ENCODE results near the gene ADIRF.
"Not testable (repeated sequence)": the region's sequence is repeated elsewhere in the genome, so short reads cannot be mapped to it uniquely, and the experiment has no call there.

Gene ADIRF

GRCh38 chr10:86968271-86968993 is at the start of gene ADIRF:
Gene ADIRF, plus strand, starts transcription at chr10:86968482. Its CDS starts 63 bp downstream, at chr10:86968545.
- DNase-seq: peak; percentile 55

DNA sequence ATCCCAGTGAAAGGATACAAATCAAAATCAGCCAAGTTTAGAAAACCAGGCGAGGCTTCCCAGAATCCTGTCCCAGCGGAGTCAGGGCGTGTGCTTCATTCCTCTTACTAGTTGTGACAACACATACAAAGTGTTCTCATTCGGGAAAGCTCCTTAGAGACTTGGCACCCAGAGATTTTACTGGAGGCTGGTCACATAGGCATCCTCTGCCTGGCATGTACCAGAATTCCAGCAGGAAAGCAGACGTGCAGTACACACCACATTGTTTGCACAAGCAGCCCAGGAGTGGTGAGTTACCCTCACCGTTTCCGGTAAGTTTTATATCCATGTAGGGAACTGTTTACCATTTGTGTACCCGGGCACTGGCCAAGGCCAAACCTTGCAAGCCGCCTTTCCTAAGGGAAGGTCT is 45.7 kb upstream of the ADIRF start:
- no peak for DNase-seq

DNA sequence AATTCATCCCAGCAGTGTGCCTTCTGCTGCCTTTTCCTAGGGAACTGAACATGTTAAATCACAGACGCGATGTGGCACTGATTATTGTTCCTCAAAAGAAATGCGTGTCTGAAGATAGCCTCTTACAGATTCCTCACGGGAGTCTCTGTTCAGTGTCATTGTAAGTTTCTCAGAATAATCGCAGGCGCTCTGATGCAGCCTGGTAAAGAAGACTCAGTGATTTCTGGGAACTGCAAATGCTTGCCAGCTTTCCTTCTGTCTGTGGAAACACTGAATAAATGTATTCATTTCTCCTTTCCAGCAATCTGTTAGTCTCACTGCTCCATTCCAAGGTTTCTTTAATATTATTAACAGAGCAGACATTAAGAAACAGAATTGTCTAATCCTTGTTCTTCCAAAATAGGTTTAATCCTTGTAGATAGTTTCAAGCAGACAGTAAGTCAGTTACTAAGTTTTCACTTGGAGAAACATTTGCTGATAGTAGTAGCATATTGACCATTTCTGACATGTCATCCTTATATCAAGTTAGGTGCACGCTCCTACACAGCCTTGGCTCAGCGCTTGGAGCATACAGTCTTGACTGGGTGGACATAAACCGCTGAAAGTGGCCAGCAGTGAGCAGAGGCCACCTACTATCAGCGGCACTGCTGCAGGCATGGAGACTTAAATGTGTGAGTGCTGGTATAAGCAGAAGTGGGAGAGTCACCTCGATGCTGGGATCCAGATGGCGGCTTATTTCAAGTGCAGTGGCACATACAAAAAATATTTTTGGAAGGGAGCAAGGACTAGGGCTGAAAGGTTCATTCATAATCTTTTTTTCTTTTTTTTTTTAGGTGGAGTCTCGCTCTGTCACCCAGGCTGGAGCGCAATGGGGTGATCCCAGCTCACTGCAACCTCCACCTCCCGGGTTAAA is 38.6 kb upstream of the ADIRF start:
- DNase-seq: no peak

- DNase-seq: no peak
Observed at GRCh38 chr10:86931872-86932271, 36.4 kb upstream of the ADIRF start.

GRCh38 chr10:86932674-86933073 is 35.6 kb upstream of the ADIRF start:
- DNase-seq: no peak

DNA sequence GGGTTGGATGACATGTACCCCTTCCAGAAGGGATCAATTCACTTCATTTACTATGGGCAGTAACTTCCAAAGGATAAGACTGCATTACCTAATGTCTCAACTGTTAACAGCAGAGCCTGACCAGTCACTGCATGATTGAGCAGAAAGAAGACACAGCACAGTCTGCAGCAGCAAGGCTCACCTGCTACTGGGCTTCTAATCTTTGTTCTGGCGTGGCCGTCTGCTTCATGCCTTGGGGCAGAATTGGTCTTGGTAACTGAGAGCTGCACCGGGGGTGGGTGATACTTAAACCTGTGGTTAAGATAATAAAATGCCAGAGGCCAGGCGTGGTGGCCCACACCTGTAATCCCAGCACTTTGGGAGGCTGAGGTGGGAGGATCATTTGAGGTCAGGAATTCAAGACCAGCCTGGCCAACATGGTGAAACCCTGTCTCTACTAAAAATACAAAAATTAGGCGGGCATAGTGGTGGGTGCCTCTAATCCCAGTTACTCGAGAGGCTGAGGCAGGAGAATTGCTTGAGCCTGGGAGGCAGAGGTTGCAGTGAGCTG is 34.0 kb upstream of the ADIRF start:
- not testable (repeated sequence) for DNase-seq

DNA sequence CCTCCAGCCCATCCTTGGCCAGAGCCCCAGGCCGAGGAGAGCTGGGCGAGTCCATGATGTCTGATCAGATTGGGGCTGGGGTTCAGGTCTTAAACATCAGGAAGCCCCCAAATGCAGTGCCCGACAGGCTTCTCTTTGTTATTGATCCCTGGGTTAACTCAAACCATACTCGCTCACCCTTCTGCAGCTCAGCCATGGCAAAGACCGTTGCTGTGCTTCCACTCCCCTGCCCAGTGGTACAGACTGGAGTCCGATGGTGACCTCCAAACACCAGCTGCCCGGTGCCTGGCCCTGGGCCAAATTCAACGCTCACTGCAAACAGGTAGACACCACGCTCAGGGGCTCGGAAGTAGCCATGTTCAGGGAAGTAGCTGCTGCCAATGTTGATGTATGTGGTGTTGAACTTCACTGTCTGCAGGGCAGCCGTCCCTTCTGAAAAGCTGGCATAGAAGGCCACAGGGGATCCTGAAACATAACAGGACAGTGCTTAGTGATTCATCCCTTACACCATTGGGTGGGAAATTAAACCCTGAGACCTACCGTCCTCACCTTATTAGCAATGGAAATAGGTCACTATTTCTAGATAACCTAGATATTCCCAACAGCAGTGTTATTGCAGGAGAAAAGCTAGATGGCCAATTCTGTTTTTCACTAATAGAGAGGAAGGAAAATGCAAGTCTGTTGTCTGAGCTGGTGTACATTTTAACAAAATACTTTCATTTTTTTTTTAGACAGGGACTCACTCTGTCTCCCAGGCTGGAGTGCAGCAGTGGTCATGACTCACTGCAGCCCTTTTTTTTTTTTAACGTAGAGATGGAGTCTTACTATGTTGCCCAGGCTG is 31.4 kb upstream of the ADIRF start:
- no peak for DNase-seq

DNA sequence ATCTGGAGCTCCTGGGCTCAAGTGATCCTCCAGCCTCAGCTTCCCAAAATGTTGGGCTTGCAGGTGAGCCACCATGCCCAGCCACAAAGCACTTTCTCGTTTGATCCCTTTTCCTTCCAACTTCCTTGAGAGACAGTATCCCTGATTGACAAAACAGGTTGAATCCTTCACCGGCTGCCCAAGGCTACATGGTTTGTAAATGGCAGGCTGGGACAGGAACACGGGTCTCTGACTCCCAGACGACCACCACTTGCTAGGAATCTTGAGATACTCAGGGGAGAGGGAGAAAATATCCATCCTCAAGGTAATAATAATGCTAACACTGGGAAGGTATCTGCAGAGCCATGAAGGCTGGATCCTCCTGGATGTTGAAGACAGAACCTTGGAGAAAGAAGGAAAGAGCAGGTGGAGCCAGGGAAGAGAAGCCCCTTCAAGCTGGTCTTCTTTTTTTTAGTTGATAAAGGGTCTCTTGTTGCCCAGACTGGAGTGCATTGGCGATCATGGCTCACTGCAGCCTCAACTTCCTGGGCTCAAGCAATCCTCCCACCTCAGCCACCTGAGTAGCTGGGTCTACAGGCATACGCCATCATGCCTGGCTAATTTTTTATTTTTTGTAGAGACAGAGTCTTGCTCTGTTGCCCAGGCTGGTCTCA is 30.7 kb upstream of the ADIRF start:
- no peak for DNase-seq

DNA sequence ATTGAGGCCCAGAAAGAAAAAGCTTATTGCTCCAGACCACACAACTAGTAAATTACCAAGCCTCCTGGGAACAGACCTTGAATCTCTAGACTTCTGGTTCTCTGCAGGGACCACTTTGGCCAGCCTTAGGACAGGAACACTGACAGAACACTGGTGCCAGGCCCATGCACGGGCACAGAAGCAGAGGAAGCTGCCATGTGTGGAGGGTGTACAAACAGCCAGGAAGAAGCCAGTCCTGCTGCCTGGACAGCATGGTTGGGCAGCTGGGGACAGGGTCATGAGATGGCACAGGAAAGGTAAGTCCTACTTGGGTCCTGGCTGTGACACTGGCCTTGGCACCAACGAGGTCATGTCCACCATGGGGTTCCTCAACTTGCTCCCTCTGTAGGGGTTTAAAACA is 30.0 kb upstream of the ADIRF start:
- DNase-seq: no peak

- DNase-seq: not testable (repeated sequence)
Observed at GRCh38 chr10:86940076-86940475, 28.2 kb upstream of the ADIRF start.

- no peak for DNase-seq
Observed at GRCh38 chr10:86940677-86941076, 27.6 kb upstream of the ADIRF start.

DNA sequence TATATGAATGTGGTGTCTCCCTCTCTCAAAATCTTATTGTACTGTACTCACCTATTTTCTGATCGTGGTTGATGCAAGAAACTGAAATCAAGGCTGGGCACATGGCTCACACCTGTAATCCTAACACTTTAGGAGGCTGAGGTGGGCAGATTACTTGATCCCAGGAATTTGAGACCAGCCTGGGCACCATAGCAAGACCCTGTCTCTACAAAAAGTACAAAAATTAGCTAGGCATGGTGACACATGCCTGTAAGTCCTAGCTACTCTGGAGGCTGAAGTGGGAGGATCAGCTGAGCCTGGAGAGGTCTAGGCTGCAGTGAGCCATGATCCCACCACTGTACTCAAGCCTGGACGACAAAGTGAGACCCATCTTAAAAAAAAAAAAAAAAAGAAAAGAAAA is 26.9 kb upstream of the ADIRF start:
- DNase-seq: no peak

DNA sequence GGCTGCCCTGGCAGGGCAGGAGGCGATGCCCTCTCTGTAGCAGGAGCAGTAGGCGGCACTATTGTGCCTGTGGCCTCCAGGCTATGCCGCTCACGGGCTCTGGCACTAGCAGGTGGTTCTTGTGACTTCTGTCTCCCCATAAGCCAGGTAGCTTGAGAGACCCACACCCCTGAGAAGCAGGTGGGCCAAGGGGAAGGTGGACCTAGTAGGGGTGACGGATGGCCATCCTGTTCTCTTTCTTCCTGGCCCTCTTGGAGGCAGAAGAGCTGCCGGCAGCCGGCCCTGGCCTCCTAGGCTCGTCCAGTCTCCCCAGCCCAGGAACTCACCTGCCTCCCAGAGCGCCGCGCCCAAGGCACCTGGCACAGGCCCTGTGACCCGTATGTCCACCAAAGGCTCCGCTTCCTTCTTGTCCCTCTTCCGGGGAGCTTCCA is 26.3 kb upstream of the ADIRF start:
- no peak for DNase-seq

- no peak for DNase-seq
Observed at GRCh38 chr10:86942441-86943315, 25.6 kb upstream of the ADIRF start.

GRCh38 chr10:86943316-86944030 is 24.8 kb upstream of the ADIRF start:
- no peak for DNase-seq

DNA sequence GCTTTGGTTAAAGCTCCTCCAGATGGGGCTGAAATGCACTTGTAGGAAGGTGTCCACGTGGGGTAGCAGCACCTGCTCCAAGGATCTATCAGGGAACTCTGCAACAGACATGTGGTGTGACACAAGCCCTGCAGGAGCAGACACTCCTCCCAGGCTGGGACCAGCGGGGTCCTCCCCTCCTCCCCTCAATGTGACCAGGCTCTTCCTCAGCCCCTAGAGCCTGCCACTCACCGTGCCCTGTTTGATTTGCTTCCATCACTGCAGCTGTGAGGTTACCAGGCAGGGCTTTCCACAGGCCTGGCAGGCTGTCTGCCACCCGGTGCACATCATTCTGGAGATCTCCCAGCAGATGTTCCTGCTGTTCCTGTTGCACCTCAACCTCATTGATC is 24.3 kb upstream of the ADIRF start:
- no peak for DNase-seq

- DNase-seq: no peak
Observed at GRCh38 chr10:86944471-86944870, 23.8 kb upstream of the ADIRF start.

GRCh38 chr10:86944907-86945306 is 23.4 kb upstream of the ADIRF start:
- DNase-seq: no peak

GRCh38 chr10:86945361-86946212 is 22.7 kb upstream of the ADIRF start:
- no peak for DNase-seq

Data from NCI-H1694 treated with DMSO at 0.1 percent for 48 hours (cell line).